Activated T-helper 2 cell treated with anti-CD3 and anti-CD28 coated beads, Interferon-gamma antibody, Interleukin-2, Interleukin-4, amounts not matched to agents 10 μg/mL and 5 μg/mL and 100 μg/mL, durations not matched to agents 14 hours and 24 hours and 36 hours (primary cell): ENCODE data around the gene SRSF11. TPM values are rescaled to one million over a fixed set of nuclear protein-coding genes. Genes with fewer than 3 reads are reported as not detected.
"Not testable (repeated sequence)": the region's sequence is repeated elsewhere in the genome, so short reads cannot be mapped to it uniquely, and the experiment has no call there.

ENCODE experiments used
- DNase-seq: peaks from one replicate; pipeline ENCODE4 v3.0.0; 2021; ENCODE audit warnings: low spot score
- H3K27ac Mint-ChIP-seq: one replicate; pipeline ENCODE4 v1.8.0; 2021; ENCODE audit warnings: mixed read lengths
- H3K27me3 Mint-ChIP-seq: one replicate; pipeline ENCODE4 v1.8.0; 2021; ENCODE audit warnings: low read depth, mixed read lengths
- H3K36me3 Mint-ChIP-seq: one replicate; pipeline ENCODE4 v1.8.0; 2021; ENCODE audit warnings: low read depth, mixed read lengths
- H3K4me1 Mint-ChIP-seq: one replicate; pipeline ENCODE4 v1.8.0; 2021; ENCODE audit warnings: low read depth, mixed read lengths
- H3K4me3 Mint-ChIP-seq: one replicate; pipeline ENCODE4 v1.8.0; 2021; ENCODE audit warnings: low read depth, mild to moderate bottlenecking, moderate library complexity, mixed read lengths
- H3K9me3 Mint-ChIP-seq: one replicate; pipeline ENCODE4 v1.8.0; 2021; ENCODE audit warnings: mixed read lengths
- intact Hi-C: fragments of 100-400 bp; cut with micrococcal nuclease; formaldehyde crosslinking; loops from one replicate; pipeline ENCODE4 v1.15.1; 2023
- total RNA-seq: library from RNA; stranded (reverse); gene quantifications from 2 replicates; pipeline ENCODE4 v1.2.3, GENCODE V29; 2022

The SRSF11 gene
- total RNA-seq, 1 donor from 2014 or later = 194 TPM

DNA sequence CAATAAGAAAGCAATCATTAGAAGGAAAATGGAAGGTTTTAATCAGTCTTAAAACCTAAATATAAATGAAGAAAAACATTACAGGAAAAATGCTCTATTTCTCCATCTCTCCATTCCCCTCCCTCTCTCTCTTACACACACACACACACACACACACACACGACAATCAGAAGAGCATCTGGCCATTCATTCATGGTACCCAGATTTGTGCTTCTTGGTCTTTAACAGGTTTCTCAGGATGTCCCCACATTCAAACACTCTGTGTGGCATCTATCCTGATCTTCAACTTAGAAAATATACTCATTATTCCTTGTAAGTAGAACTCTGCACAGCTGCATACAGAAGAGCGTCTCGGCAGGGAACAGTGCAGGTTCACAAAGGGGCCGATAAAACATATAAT lies 16.6 kb upstream of the SRSF11 start:
- Mint-ChIP-seq H3K27me3 (no peaks in the 10 kb centered on the region), H3K4me3 (peak overlapping the region; percentile 99), H3K27ac (peak overlapping the region; percentile 99), H3K9me3 (no peaks in the 10 kb centered on the region), H3K36me3 (peaks cover 26% of the 10 kb centered on the region), H3K4me1 (peaks cover 48% of the 10 kb centered on the region)
- DNase-seq = no peak
- intact Hi-C loops = no loop called here

GRCh38 chr1:70205071-70205433 lies 16.1 kb upstream of the SRSF11 start:
- Mint-ChIP-seq H3K4me1 (peaks cover 49% of the 10 kb centered on the region), H3K36me3 (peaks cover 29% of the 10 kb centered on the region), H3K27me3 (no peaks in the 10 kb centered on the region), H3K4me3 (peak overlapping the region; percentile 99), H3K27ac (peak overlapping the region; percentile 99), H3K9me3 (no peaks in the 10 kb centered on the region)
- intact Hi-C loops = loop anchor here (1.0 to 5.0 kb wide), 4 partner anchors 16 to 876 kb away; partner anchors contain the start of genes ANKRD13C, CTH, SRSF11 and ZRANB2
- no peak for DNase-seq

DNA sequence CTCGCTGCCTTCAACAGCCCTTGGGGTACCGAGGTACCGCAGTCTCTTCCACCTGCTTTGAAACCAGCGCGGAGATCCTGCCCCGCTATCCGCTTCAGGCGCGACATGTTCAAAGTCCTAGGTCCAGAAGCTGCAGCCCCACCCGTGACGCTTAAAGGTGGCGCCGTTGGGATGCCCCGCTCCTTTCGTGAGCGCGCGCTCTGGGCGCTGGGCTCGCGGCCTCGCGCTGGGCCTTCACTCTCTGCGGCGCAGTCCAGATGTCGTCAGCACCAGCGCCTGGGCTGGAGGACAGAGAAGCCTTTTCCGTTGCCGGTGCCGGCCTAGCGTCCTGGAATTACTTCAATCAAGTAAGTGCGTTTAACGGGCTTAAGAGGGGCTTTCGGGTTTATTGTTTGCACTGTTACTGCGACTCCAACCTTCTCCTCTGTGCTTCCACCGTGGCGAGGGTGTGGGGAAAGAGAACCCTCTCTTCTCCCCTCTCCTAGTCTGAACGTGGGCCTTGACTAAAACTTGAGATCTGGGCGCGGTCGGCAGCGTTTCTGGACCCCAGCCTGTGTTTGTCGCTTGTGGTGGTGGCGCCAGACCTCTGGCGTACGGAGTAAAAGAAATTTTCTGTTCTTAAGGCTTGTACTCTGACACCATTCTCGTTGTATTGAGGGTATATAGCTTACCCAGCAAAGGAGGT lies 15.6 kb upstream of the SRSF11 start, which contains the start of gene LRRC40:
Gene LRRC40 (minus strand): TSS at position 146 of the 685 bp plus-strand sequence. CDS start 39 bp downstream, at position 107.
- no peaks in the 10 kb centered on the region for H3K27me3 Mint-ChIP-seq
- peaks cover 49% of the 10 kb centered on the region for H3K4me1 Mint-ChIP-seq
- peak within 1 kb of the TSS; percentile 99 for H3K4me3 Mint-ChIP-seq
- peaks cover 29% of the 10 kb centered on the region for H3K36me3 Mint-ChIP-seq
- no peaks in the 10 kb centered on the region for H3K9me3 Mint-ChIP-seq
- intact Hi-C loops = loop anchor here (1.0 to 5.0 kb wide), 4 partner anchors 16 to 876 kb away; partner anchors contain the start of genes ANKRD13C, CTH, SRSF11 and ZRANB2
- peak within 1 kb of the TSS; percentile 99 for H3K27ac Mint-ChIP-seq
- peak; percentile 94 for DNase-seq

DNA sequence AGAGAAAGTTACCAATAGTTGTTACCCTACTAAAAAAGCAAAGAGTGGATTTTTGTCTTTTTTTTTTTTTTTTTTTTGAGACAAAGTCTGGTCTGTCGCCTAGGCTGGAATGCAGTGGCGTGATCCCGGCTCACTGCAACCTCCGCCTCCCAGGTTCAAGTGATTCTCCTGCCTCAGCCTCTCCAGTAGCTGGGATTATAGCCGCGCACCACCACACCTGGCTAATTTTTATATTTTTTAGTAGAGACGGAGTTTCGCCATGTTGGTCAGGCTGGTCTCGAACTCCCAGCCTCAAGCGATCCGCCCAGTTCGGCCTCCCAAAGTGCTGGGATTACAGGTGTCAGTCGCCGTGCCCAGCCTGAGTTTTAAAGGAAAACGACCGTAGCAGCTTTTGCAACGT lies 14.3 kb upstream of the SRSF11 start:
- H3K9me3 Mint-ChIP-seq, DNase-seq, H3K27me3 Mint-ChIP-seq: not testable (repeated sequence)
- Mint-ChIP-seq H3K36me3 (peaks cover 32% of the 10 kb centered on the region), H3K27ac (peak overlapping the region; percentile 99), H3K4me1 (peaks cover 54% of the 10 kb centered on the region), H3K4me3 (peak overlapping the region; percentile 99)
- intact Hi-C loops = loop anchor here (5.0 kb wide), 1 partner anchor 205 kb away; the partner anchor contains the start of gene CTH

DNA sequence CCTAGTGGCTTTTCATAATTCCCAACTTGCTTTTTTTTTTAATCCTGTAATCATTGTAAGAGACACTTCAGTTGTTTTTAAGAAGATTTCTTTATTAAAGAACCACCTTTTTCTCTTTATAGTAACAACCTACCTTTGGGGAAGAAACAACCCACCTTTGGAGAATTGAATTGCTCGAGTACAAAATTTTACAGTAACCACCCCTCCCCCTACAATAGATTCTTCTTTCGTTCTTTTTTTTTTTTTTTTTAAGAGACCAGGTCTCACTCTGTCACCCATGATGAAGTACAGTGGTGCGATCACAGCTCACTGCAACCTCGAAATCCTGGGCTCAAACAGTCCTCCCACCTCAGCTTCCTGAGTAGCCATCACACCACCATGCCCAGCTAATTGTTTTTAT lies 13.7 kb upstream of the SRSF11 start:
- Mint-ChIP-seq H3K36me3 (peaks cover 33% of the 10 kb centered on the region), H3K27me3 (no peaks in the 10 kb centered on the region), H3K4me1 (peaks cover 49% of the 10 kb centered on the region), H3K9me3 (no peaks in the 10 kb centered on the region), H3K4me3 (peak overlapping the region; percentile 99), H3K27ac (peak overlapping the region; percentile 60)
- DNase-seq = no peak
- intact Hi-C loops = loop anchor here (5.0 kb wide), 1 partner anchor 205 kb away; the partner anchor contains the start of gene CTH

DNA sequence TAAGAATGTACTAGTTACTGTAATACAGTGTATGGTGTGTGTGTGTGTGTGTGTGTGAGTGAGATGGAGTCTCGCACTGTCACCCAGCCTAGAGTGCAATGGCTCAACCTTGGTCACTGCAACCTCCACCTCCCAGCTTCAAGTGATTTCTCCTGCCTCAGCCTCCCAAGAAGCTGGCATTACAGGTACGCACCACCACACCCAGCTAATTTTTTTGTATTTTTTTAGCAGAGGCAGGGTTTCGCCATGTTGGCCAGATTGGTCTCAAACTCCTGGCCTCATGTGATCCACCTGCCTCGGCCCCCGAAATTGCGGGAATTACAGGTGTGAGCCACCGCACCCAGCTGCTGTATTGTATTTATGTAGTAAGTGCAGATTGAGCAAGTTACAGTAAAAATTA lies 12.9 kb upstream of the SRSF11 start:
- no peaks in the 10 kb centered on the region for H3K27me3 Mint-ChIP-seq
- H3K4me3 Mint-ChIP-seq = peak overlapping the region; percentile 5
- H3K4me1 Mint-ChIP-seq = peaks cover 45% of the 10 kb centered on the region
- intact Hi-C loops = loop anchor here (5.0 kb wide), 1 partner anchor 204 kb away; the partner anchor contains the start of gene CTH
- no peak overlapping the region for H3K27ac Mint-ChIP-seq
- H3K36me3 Mint-ChIP-seq = peaks cover 36% of the 10 kb centered on the region
- no peaks in the 10 kb centered on the region for H3K9me3 Mint-ChIP-seq
- DNase-seq = no peak

DNA sequence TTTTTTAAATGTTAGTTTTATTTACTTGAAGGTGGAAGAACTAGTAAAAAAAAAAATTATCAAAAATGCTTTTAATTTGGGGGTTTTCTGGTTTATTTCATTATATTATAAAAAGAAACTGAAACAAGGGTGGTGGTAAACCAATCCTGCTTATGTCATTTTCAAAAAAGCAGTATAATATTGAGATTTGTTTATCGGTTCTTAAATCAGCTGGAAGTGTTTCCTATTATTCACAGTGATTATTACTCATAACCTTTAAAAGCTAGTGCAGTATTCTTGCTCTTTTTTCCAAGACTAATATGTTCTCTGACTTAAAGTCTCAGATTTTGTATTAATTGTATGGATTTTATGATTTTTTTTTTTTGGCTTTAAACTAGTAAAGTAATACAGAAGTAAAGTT lies 10.4 kb upstream of the SRSF11 start:
- H3K36me3 Mint-ChIP-seq = peaks cover 36% of the 10 kb centered on the region
- no peak overlapping the region for H3K4me3 Mint-ChIP-seq
- H3K27me3 Mint-ChIP-seq = no peaks in the 10 kb centered on the region
- no peak for DNase-seq
- H3K9me3 Mint-ChIP-seq = no peaks in the 10 kb centered on the region
- no peak overlapping the region for H3K27ac Mint-ChIP-seq
- intact Hi-C loops = no loop called here
- peaks cover 33% of the 10 kb centered on the region for H3K4me1 Mint-ChIP-seq

DNA sequence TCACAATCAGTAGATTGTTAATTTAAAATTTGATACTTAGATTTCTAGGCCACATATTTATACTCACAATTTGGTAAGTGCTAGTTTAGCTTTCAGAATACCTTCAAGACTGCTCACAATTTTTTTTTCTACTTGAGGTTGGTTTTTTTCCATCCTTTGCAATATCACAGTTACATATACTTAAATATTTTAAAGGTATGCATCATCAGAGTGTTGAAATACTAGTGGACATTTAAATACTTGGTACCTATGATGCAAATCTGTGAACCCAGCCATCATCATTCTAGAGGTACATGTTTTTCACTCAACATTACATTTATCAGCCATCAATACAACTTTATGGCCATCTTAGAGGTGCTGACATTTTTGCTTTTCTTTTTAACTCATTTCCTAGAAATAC lies 9.6 kb upstream of the SRSF11 start:
- no peak overlapping the region for H3K27ac Mint-ChIP-seq
- peaks cover 33% of the 10 kb centered on the region for H3K4me1 Mint-ChIP-seq
- DNase-seq = no peak
- H3K4me3 Mint-ChIP-seq = no peak overlapping the region
- no peaks in the 10 kb centered on the region for H3K27me3 Mint-ChIP-seq
- intact Hi-C loops = no loop called here
- no peaks in the 10 kb centered on the region for H3K9me3 Mint-ChIP-seq
- peaks cover 39% of the 10 kb centered on the region for H3K36me3 Mint-ChIP-seq

DNA sequence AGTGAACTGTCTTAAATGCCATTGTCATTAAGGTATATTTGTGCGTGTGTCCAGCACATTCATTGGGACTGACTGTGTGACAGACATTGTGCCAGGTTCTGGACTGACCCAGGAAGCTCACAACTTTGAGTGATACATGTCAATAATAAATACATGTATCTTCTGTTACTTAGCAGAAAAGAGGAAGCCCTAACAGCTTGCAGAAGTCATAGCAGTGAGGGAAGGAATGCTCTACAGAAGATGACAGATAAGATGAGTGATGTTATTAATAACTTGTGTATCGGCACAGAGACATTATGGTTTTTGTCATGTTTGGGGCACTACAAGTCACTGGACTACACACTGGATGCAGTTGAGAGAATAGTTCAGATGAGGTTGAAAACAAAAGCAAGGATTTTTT lies 1.2 kb upstream of the SRSF11 start:
- intact Hi-C loops = loop anchor here (5.0 kb wide), 2 partner anchors 88 to 192 kb away; partner anchors contain the start of gene CTH
- Mint-ChIP-seq H3K4me1 (peaks cover 34% of the 10 kb centered on the region), H3K27me3 (no peaks in the 10 kb centered on the region), H3K27ac (peak overlapping the region; percentile 78), H3K9me3 (no peaks in the 10 kb centered on the region), H3K36me3 (peaks cover 47% of the 10 kb centered on the region), H3K4me3 (peak overlapping the region; percentile 52)
- no peak for DNase-seq

DNA sequence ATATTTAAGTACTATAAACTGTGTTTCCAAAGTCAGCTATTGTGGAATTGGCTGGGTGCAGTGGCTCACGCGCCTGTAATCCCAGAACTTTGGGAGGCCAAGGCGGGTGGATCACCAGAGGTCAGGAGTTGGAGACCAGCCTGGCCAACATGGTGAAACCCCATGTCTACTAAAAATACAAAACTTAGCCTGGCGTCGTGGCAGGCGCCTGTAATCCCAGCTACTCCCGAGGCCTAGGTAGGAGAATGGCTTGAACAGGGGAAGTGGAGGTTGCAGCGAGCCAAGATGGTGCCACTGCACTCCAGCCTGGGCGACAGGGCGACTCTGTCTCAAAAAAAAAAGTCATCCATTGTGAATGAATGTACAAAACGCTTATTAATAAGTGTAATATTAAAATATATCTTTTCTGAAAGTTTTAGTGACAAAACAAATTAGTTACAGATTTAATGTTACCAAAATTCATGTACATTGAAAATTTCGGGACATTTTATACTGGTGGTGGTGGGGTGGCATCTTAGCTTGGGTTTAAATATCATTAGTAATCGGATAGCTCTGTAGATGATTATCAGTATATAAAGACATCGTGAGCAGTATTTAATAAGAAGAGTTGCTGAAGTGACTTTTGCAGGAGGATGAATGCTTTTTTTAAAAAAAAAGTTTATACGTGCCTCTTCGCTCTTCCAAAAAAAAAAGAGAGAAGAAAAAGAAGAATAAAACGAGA lies 503 bp upstream of the SRSF11 start:
- no peaks in the 10 kb centered on the region for H3K9me3 Mint-ChIP-seq
- DNase-seq = no peak

GRCh38 chr1:70222716-70223235 lies 1.6 kb downstream of the SRSF11 start:
- intact Hi-C loops = loop anchor here (5.0 kb wide), 2 partner anchors 90 to 190 kb away; partner anchors contain the start of gene CTH
- H3K4me3 Mint-ChIP-seq = peak overlapping the region; percentile 93
- no peaks in the 10 kb centered on the region for H3K27me3 Mint-ChIP-seq
- H3K4me1 Mint-ChIP-seq = peaks cover 44% of the 10 kb centered on the region
- no peak for DNase-seq
- H3K36me3 Mint-ChIP-seq = peaks cover 48% of the 10 kb centered on the region
- no peaks in the 10 kb centered on the region for H3K9me3 Mint-ChIP-seq
- H3K27ac Mint-ChIP-seq = peak overlapping the region; percentile 97

More for the DNA sequence above, 503 bp upstream of the SRSF11 start:
- H3K27me3 Mint-ChIP-seq = no peaks in the 10 kb centered on the region
- peaks cover 31% of the 10 kb centered on the region for H3K4me1 Mint-ChIP-seq
- intact Hi-C loops = loop anchor here (1.0 to 5.0 kb wide), 5 partner anchors 15 to 860 kb away; partner anchors contain the start of genes ANKRD13C, CTH and LRRC40
- peaks cover 49% of the 10 kb centered on the region for H3K36me3 Mint-ChIP-seq
- peak overlapping the region; percentile 97 for H3K27ac Mint-ChIP-seq
- peak overlapping the region; percentile 93 for H3K4me3 Mint-ChIP-seq

DNA sequence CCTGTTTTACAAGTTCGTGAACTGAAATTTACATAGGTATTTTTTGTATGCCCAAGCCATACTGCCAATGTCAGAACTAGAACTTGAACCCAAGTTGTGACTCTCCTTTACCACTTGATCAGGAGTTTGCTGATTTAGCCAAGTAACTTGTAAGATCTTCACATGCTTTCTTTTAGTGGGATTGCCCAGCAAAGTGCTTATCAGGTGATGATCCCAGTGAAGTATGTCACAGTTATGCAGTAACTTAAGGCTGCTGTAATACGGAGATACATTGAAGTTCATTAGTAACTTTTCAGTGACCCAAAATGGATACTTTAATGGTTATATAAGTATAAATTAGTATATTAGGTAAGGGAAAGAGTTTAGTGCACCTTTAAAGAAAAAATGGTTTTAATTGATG lies 3.8 kb downstream of the SRSF11 start:
- no peak overlapping the region for H3K4me3 Mint-ChIP-seq
- DNase-seq = no peak
- no peak overlapping the region for H3K27ac Mint-ChIP-seq
- peaks cover 63% of the 10 kb centered on the region for H3K36me3 Mint-ChIP-seq
- peaks cover 46% of the 10 kb centered on the region for H3K4me1 Mint-ChIP-seq
- no peaks in the 10 kb centered on the region for H3K9me3 Mint-ChIP-seq
- no peaks in the 10 kb centered on the region for H3K27me3 Mint-ChIP-seq
- intact Hi-C loops = loop anchor here (5.0 kb wide), 2 partner anchors 93 to 187 kb away; partner anchors contain the start of gene CTH
